ENCODE measurements around the gene CD109.
A peak's percentile ranks its signal among the peaks of the same experiment; 100 is the strongest.

The CD109 gene

DNA sequence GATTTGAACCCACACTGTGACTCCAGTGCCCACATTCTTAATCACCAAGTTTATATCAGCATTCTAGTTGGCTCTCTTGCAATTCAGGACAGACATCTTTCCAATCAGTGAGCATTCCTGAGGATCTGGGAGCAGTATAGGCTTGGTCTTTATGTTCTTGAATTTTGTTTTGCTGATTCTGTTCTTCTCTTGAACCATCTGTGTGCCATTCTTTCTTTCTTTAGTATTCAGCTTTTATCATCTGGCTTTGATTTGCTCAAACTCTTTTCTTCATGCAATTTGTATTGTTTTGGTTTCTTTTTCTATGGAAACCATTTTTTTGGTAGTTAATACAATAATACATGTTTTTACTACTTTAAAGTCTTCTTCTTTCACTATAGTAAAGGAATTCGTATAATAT, 162.4 kb downstream of the CD109 start:
- DNase-seq (ENCODE audit: low read depth): peak; percentile 27

DNA sequence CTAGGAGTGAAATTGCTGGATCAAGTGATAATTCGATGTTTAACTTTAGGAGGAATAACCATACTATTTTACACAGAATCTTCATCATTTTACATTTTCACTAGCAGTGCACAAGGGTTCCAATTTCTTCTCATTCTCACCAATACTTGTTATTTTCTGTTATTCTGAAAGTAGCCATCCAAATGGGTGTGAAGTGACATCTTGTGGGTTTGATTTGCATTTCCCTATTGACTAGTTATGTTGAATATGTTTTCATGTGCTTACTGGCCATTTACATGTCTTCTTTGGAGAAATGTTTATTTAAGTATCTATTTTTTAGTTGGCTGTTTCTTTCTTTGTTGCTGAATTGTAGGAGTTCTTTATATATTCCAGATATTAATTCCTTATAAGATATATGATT, 164.3 kb downstream of the CD109 start:
- no peak for DNase-seq (ENCODE audit: low read depth)

DNA sequence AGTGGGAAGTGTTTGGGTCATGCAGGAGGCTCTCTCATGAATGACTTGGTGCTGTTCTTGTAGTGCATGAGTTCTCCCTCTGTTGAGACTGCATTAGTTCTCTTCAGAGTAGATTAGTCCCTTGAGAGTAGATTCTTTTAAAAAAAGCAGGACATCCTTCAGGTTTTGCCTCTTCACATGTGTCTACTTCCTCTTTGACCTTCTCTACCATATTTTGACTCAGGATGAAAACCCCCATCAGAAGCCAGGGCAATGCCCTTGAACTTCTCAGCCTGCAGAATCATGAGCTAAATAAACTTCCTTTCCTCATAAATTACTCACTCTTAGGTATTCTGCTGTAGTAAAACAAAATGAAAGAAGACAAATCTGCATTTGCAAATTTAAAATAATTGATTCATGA, 170.3 kb downstream of the CD109 start:
- DNase-seq (ENCODE audit: low read depth): no peak

DNA sequence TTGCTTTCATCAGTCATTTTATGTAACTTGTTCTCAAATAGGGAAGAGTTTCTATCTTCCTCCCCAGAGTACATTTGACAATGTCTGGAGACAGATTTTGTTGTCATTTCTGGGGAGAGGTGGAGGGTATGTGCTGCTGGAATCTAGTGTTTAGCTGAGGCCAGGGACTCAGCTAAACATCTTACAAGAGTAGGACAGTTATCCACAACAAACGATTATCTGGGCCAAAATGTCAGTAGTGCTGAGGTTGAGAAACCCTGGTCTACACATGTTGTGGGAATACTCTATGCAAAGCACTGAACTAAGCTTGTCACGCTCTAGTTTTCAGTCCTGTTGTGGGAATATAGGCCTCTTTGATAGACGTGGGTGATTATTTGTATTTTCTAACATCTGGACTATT, 171.4 kb downstream of the CD109 start:
- DNase-seq (ENCODE audit: low read depth): no peak

DNA sequence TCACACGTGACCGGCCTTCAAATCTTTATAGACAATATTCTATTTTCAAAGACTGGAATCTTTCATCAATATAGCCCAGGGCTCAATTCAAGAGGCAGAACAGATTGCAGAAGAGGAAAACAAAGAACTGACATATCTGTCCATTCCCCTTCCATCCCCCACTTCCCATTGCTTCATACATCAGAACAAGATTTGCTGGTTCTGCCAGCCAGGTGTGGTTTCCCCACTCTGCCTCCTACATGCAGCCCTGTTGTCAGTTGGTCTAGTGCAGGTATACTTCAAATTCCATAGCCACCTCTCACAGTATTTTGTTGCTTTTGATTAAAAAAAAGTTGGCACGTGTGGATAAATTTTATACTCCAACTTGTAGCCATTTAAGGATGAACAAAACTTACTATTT, 174.9 kb downstream of the CD109 start:
- DNase-seq (ENCODE audit: low read depth): no peak

DNA sequence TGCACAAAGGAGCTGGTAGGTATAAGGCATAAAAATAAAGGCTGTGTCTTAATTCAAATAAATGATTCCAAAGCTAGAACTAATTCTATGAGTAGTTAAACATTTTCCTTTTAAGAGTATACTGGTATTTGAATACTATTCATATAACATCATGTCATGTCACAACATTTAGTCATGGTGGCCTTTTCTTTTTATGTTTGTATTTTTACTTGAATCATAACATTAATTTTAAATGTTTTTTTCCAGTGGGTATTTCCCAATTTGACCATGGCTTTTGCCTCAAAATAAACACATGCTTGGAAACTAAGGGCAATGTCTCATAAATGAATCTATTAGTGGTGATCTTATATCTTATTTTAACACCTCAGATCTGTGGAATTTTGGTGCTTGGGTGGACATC, 177.1 kb downstream of the CD109 start:
- peak; percentile 63 for DNase-seq (ENCODE audit: low read depth)
